Activated CD8-positive, alpha-beta T cell treated with anti-CD3 and anti-CD28 coated beads for 36 hours (primary cell): ENCODE measurements around the gene XPNPEP1. TPM values are rescaled to one million over a fixed set of nuclear protein-coding genes. Genes with fewer than 3 reads are reported as not detected.

ENCODE experiments used
- ATAC-seq: fragments of 200-7000 bp; cut with Tn5 transposase; one replicate; pipeline ENCODE4 v1.10.0; 2021; ENCODE audit warnings: mild to moderate bottlenecking, moderate library complexity
- CTCF ChIA-PET: fragments of 350-600 bp; sonication (Branson Sonifier 250); formaldehyde crosslinking; loops from one replicate; lab custom pipeline; 2021; ENCODE audit warnings: antibody characterized with exemption; lab: Charles Lee
- POLR2A ChIA-PET: fragments of 350-600 bp; sonication (Branson Sonifier 250); formaldehyde crosslinking; loops from one replicate; lab custom pipeline; 2021; ENCODE audit warnings: antibody characterized with exemption; lab: Charles Lee
- DNase-seq: peaks from one replicate; pipeline ENCODE4 v3.0.0-alpha.2; 2020
- H3K27ac Mint-ChIP-seq: one replicate; pipeline ENCODE4 v1.8.0; 2021; ENCODE audit warnings: mild to moderate bottlenecking, mixed read lengths
- H3K27me3 Mint-ChIP-seq: one replicate; pipeline ENCODE4 v1.8.0; 2021; ENCODE audit warnings: mixed read lengths
- H3K36me3 Mint-ChIP-seq: one replicate; pipeline ENCODE4 v1.8.0; 2021; ENCODE audit warnings: low read depth, mixed read lengths
- H3K4me1 Mint-ChIP-seq: one replicate; pipeline ENCODE4 v1.8.0; 2021; ENCODE audit warnings: low read depth, mixed read lengths
- H3K4me3 Mint-ChIP-seq: one replicate; pipeline ENCODE4 v1.8.0; 2021; ENCODE audit warnings: mild to moderate bottlenecking, moderate library complexity, mixed read lengths
- H3K9me3 Mint-ChIP-seq: one replicate; pipeline ENCODE4 v1.8.0; 2021; ENCODE audit warnings: mixed read lengths
- intact Hi-C: fragments of 100-400 bp; cut with micrococcal nuclease; formaldehyde crosslinking; loops from one replicate; pipeline ENCODE4 v1.10.0; 2022
- total RNA-seq, 2 experiments: library from RNA; stranded (reverse); gene quantifications; one replicate each; pipeline ENCODE4 v1.2.3, GENCODE V29; 2021
- TF ChIP-seq, protein P1 (sequence below): fragments of 200-600 bp; IDR thresholded peaks from one replicate; pipeline ENCODE4 v1.8.0; 2022; ENCODE audit warnings: antibody characterized with exemption, mild to moderate bottlenecking

XPNPEP1 gene
- total RNA-seq, 2 experiments from 2014 or later = 96.5 to 97.0 TPM

DNA sequence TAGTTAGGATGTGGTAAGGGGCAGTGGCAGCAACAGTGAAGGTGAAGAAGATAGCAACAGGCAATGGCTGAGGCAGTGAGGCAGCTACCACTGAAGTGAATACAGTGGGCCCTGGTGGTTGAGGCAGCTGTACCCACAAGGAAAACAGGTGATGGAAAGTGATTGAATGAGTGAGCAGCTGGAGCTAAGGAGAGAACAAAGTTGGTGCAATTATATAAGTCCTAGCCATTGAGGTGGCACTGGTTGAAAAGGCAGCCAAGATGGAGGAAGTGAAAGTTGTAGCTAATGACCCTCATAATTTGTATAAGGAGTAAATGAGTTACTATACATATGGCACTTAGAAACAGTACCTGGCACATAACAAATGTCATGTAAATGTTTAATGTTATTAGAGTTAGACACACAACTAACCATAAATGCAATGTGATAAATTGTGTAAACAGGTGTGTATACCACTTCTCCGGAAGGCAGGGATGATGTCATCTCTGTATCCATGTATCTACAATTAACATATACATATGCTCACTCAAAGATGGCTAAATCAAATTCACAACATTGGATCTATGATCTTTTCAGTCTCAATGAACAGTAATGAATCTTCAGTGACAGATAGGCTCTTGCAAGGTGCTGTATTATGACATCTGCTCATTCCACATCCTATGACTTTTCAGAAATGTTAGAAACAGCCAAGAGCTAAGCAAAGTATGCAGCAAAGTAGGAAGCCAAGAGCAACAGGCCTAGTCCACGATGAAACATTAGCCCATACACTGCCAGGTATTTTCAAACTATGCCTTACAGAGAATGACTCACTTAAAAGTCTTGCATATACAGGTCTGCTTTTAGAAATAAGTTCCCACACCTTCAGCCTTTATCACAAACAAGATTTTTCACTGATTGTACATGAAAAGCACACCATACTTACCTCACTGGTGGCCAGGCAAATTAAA is 10.7 kb downstream of the XPNPEP1 start:
- intact Hi-C loops = no loop called here
- H3K36me3 Mint-ChIP-seq = peaks cover 65% of the 10 kb centered on the region
- no peak for ATAC-seq
- H3K4me3 Mint-ChIP-seq = no peak overlapping the region
- H3K9me3 Mint-ChIP-seq = no peaks in the 10 kb centered on the region
- peaks cover 71% of the 10 kb centered on the region for H3K4me1 Mint-ChIP-seq
- POLR2A ChIA-PET = interaction anchor here (0.6 to 1.5 kb wide), 2 partner anchors 22 to 279 kb away, joined by 3 to 4 read pairs; no protein-coding TSS in a partner anchor
- DNase-seq = no peak
- TF ChIP-seq, protein P1, sequence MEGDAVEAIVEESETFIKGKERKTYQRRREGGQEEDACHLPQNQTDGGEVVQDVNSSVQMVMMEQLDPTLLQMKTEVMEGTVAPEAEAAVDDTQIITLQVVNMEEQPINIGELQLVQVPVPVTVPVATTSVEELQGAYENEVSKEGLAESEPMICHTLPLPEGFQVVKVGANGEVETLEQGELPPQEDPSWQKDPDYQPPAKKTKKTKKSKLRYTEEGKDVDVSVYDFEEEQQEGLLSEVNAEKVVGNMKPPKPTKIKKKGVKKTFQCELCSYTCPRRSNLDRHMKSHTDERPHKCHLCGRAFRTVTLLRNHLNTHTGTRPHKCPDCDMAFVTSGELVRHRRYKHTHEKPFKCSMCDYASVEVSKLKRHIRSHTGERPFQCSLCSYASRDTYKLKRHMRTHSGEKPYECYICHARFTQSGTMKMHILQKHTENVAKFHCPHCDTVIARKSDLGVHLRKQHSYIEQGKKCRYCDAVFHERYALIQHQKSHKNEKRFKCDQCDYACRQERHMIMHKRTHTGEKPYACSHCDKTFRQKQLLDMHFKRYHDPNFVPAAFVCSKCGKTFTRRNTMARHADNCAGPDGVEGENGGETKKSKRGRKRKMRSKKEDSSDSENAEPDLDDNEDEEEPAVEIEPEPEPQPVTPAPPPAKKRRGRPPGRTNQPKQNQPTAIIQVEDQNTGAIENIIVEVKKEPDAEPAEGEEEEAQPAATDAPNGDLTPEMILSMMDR = no peak
- CTCF ChIA-PET = interaction anchor here (1.8 to 6.4 kb wide), 4 partner anchors 10 to 29 kb away, joined by 4 to 41 read pairs (median 8); no protein-coding TSS in a partner anchor
- H3K27me3 Mint-ChIP-seq = no peaks in the 10 kb centered on the region
- H3K27ac Mint-ChIP-seq = peak overlapping the region; percentile 37

DNA sequence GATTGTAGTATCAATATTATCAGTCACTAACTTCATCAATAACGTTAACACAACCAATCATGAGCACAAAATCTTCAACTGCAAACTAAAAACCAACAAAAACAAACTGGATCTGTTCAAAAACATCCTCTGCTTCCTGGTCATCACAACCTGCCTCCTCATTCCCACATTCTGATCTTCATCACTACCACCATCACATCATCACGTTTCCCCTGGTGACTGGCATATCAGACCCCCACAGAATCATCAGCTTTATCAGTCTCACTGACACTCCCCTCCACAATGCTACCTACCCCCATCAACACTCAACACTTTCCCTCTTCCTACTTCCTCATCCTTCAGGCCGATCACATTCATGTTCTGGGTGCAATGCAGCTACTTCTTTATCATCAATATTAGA is 11.4 kb downstream of the XPNPEP1 start:
- POLR2A ChIA-PET = interaction anchor here (0.6 to 1.5 kb wide), 2 partner anchors 22 to 280 kb away, joined by 3 to 4 read pairs; no protein-coding TSS in a partner anchor
- Mint-ChIP-seq H3K27ac (peak overlapping the region; percentile 37), H3K27me3 (no peaks in the 10 kb centered on the region), H3K4me3 (no peak overlapping the region), H3K4me1 (peaks cover 68% of the 10 kb centered on the region), H3K9me3 (no peaks in the 10 kb centered on the region), H3K36me3 (peaks cover 67% of the 10 kb centered on the region)
- CTCF ChIA-PET = interaction anchor here (0.9 to 6.4 kb wide), 4 partner anchors 9 to 96 kb away, joined by 3 to 41 read pairs (median 6); partner anchors contain the start of gene ADD3
- DNase-seq = no peak
- intact Hi-C loops = no loop called here
- TF ChIP-seq, protein P1 = no peak
- no peak for ATAC-seq

DNA sequence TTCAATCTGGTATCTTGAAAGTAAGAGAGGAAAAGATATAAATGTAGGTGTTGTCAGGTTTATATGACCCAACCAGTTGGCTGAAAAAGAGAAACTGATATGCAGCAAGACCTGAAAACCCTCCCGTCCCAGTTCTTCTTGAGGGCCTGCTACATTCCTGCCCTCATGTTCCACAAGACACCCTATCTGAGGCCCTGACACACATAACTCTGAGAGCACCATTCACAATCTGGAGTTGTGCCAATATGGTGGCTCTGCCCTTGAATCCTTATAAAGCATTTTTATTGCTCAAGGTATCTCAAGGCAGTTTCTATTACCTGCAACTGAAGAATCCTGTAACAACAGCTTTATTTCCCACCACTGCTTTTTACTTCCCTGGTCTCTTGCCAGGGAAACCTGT is 17.0 kb downstream of the XPNPEP1 start:
- Mint-ChIP-seq H3K36me3 (peaks cover 71% of the 10 kb centered on the region), H3K27me3 (no peaks in the 10 kb centered on the region), H3K9me3 (no peaks in the 10 kb centered on the region), H3K4me1 (peaks cover 49% of the 10 kb centered on the region), H3K27ac (no peak overlapping the region), H3K4me3 (no peak overlapping the region)
- ChIA-PET POLR2A (no interaction called here), CTCF (interaction anchor here (0.7 to 1.8 kb wide), 2 partner anchors 22 to 72 kb away, joined by 3 to 5 read pairs; no protein-coding TSS in a partner anchor)
- TF ChIP-seq, protein P1 = no peak
- DNase-seq (no peak), ATAC-seq (no peak)
- intact Hi-C loops = no loop called here

DNA sequence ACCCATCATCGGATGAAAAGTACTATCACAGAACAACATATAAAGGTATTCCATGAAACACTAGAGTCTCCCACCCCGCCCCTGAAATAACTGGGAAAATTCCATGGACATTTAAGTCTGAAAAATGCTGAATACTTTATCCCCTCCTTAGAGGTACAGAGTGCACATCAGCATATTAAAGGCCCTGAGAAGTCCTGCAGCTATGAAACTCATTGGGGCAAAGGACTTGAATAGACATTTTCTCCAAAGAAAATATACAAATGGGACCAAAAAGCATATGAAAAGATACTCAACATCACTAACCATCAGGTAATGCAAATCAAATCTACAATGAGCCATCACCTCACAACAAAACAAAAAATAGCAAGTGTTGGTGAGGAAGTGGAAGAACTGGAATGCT is 18.9 kb downstream of the XPNPEP1 start:
- H3K36me3 Mint-ChIP-seq = peaks cover 71% of the 10 kb centered on the region
- peak overlapping the region; percentile 33 for H3K27ac Mint-ChIP-seq
- DNase-seq = no peak
- POLR2A ChIA-PET = interaction anchor here (1.3 to 2.1 kb wide), 2 partner anchors 12 to 18 kb away, joined by 3 to 5 read pairs; no protein-coding TSS in a partner anchor
- no peaks in the 10 kb centered on the region for H3K27me3 Mint-ChIP-seq
- ATAC-seq = no peak
- intact Hi-C loops = no loop called here
- no peak overlapping the region for H3K4me3 Mint-ChIP-seq
- TF ChIP-seq, protein P1 = no peak
- CTCF ChIA-PET = interaction anchor here (1.6 kb wide), 1 partner anchor 31 kb away, joined by 3 read pairs; no protein-coding TSS in a partner anchor
- peaks cover 46% of the 10 kb centered on the region for H3K4me1 Mint-ChIP-seq
- no peaks in the 10 kb centered on the region for H3K9me3 Mint-ChIP-seq
